SU-DHL-6 (cell line): Measurements from ENCODE around the gene TRIM24.

ENCODE experiments used
- H2AFZ ChIP-seq: fragments of 200-600 bp; sonication (generic); 2 replicates; pipeline ENCODE4 v1.6.1; 2014; ENCODE audit warnings: low read depth, mild to moderate bottlenecking, moderate library complexity, mixed read lengths, antibody characterized with exemption, low read length; ENCODE audit not compliant: severe bottlenecking
- H3F3A ChIP-seq: fragments of 200-600 bp; shearing (Covaris generic); 2 replicates; pipeline ENCODE4 v1.6.0; 2016; ENCODE audit warnings: antibody characterized with exemption, mild to moderate bottlenecking; ENCODE audit not compliant: insufficient read depth
- H3K27ac ChIP-seq: fragments of 200-600 bp; sonication (generic); 2 replicates; pipeline ENCODE4 v1.5.1; 2016; ENCODE audit warnings: low read depth, mild to moderate bottlenecking, low read length, moderate library complexity, mixed read lengths
- H3K27me3 ChIP-seq: fragments of 200-600 bp; sonication (generic), shearing (Covaris generic); 2 replicates; pipeline ENCODE4 v1.6.0; 2014; ENCODE audit warnings: mild to moderate bottlenecking, low read length
- H3K36me3 ChIP-seq: fragments of 200-600 bp; sonication (generic); 2 replicates; pipeline ENCODE4 v1.6.1; 2014; ENCODE audit warnings: mild to moderate bottlenecking, low read length, mixed read lengths
- H3K4me2 ChIP-seq: fragments of 300-600, 200-600 bp; shearing (Covaris generic), sonication (generic); 2 replicates; pipeline ENCODE4 v1.6.0; 2014; ENCODE audit warnings: low read length, low read depth, mild to moderate bottlenecking; ENCODE audit not compliant: poor library complexity, severe bottlenecking
- H3K4me3 ChIP-seq: fragments of 200-600 bp; sonication (generic); 2 replicates; pipeline ENCODE4 v1.5.1; 2014; ENCODE audit warnings: antibody characterized with exemption, low read length, mild to moderate bottlenecking, mixed read lengths; ENCODE audit not compliant: insufficient read depth, poor library complexity, severe bottlenecking
- H3K79me2 ChIP-seq: fragments of 200-600 bp; sonication (generic); 2 replicates; pipeline ENCODE4 v1.6.1; 2014; ENCODE audit warnings: mild to moderate bottlenecking, low read length, moderate library complexity; ENCODE audit not compliant: insufficient read depth
- H3K9ac ChIP-seq: fragments of 200-600 bp; sonication (generic); 2 replicates; pipeline ENCODE4 v1.7.0; 2014; ENCODE audit warnings: mild to moderate bottlenecking, low read length
- H3K9me2 ChIP-seq: fragments of 200-600 bp; sonication (generic); replicated peaks from 2 replicates; pipeline ENCODE4 v1.6.1; 2014; ENCODE audit warnings: low read length; ENCODE audit not compliant: insufficient read depth
- H3K9me3 ChIP-seq: fragments of 200-600 bp; sonication (generic); 2 replicates; pipeline ENCODE4 v1.6.1; 2014; ENCODE audit warnings: low read length, mixed read lengths; ENCODE audit not compliant: insufficient read depth
- H4K20me1 ChIP-seq: fragments of 200-600 bp; sonication (generic); 2 replicates; pipeline ENCODE4 v1.6.1; 2014; ENCODE audit warnings: low read depth, mild to moderate bottlenecking, antibody characterized with exemption, low read length, moderate library complexity, mixed read lengths
- EZH2phosphoT487 ChIP-seq: fragments of 200-600 bp; sonication (generic), shearing (Covaris generic); conservative IDR thresholded peaks from 2 replicates; pipeline ENCODE4 v1.6.1; 2018; ENCODE audit warnings: mild to moderate bottlenecking, antibody characterized with exemption, low read length, moderate library complexity, mixed read lengths
- TF ChIP-seq, protein P1 (sequence below): fragments of 200-600 bp; sonication (generic); IDR thresholded peaks from one replicate; pipeline ENCODE4 v1.5.1; 2017; ENCODE audit warnings: antibody characterized with exemption, mild to moderate bottlenecking, low read length, moderate library complexity; ENCODE audit not compliant: insufficient read depth, poor library complexity, severe bottlenecking

TRIM24 gene

DNA sequence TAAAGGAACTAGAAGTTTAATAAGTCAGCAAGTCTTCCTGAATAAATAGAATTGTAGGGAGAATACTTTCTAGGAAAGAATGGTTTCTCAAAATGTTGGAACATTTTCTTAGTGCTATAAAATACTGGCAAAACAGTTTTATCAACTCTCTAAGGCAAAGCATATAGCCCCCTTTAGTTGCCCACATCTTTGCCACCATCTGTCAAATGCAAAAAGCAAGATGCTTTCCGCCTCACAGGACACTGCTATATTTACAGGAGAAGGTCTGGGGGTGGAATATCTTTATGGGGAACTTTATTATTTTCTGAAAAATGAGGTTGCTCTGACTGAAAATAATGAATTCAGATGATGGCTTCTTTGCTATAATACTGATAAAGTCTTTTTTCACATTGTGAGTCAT is 162.8 kb downstream of the TRIM24 start:
- Histone ChIP-seq H3F3A (no peaks in the 10 kb centered on the region), H4K20me1 (no peaks in the 10 kb centered on the region), H3K4me3 (no peak overlapping the region), H3K79me2 (no peaks in the 10 kb centered on the region), H3K27ac (no peak overlapping the region), H3K9me2 (no peaks in the 10 kb centered on the region), H3K9me3 (no peaks in the 10 kb centered on the region), H3K36me3 (no peaks in the 10 kb centered on the region), H3K4me2 (no peak overlapping the region), H2AFZ (no peak overlapping the region), H3K9ac (no peak overlapping the region), H3K27me3 (no peaks in the 10 kb centered on the region)
- TF ChIP-seq EZH2phosphoT487: no peak
- TF ChIP-seq, protein P1, sequence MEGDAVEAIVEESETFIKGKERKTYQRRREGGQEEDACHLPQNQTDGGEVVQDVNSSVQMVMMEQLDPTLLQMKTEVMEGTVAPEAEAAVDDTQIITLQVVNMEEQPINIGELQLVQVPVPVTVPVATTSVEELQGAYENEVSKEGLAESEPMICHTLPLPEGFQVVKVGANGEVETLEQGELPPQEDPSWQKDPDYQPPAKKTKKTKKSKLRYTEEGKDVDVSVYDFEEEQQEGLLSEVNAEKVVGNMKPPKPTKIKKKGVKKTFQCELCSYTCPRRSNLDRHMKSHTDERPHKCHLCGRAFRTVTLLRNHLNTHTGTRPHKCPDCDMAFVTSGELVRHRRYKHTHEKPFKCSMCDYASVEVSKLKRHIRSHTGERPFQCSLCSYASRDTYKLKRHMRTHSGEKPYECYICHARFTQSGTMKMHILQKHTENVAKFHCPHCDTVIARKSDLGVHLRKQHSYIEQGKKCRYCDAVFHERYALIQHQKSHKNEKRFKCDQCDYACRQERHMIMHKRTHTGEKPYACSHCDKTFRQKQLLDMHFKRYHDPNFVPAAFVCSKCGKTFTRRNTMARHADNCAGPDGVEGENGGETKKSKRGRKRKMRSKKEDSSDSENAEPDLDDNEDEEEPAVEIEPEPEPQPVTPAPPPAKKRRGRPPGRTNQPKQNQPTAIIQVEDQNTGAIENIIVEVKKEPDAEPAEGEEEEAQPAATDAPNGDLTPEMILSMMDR: no peak

- H3K27ac ChIP-seq: no peak overlapping the region
- no peak overlapping the region for H3K9ac ChIP-seq
- H3K36me3 ChIP-seq: no peaks in the 10 kb centered on the region
- H3K79me2 ChIP-seq: no peaks in the 10 kb centered on the region
- no peak overlapping the region for H2AFZ ChIP-seq
- no peaks in the 10 kb centered on the region for H3K27me3 ChIP-seq
- no peaks in the 10 kb centered on the region for H4K20me1 ChIP-seq
- no peaks in the 10 kb centered on the region for H3F3A ChIP-seq
- H3K4me3 ChIP-seq: no peak overlapping the region
- no peaks in the 10 kb centered on the region for H3K9me3 ChIP-seq
- no peak overlapping the region for H3K4me2 ChIP-seq
- TF ChIP-seq EZH2phosphoT487: no peak
- TF ChIP-seq, protein P1: no peak
- no peaks in the 10 kb centered on the region for H3K9me2 ChIP-seq
Measured at GRCh38 chr7:138625084-138625848, 165.2 kb downstream of the TRIM24 start.

GRCh38 chr7:138625849-138626230 is 165.8 kb downstream of the TRIM24 start:
- no peaks in the 10 kb centered on the region for H3K9me2 ChIP-seq
- H3K9me3 ChIP-seq: no peaks in the 10 kb centered on the region
- no peaks in the 10 kb centered on the region for H3K27me3 ChIP-seq
- H3K9ac ChIP-seq: no peak overlapping the region
- no peaks in the 10 kb centered on the region for H3K79me2 ChIP-seq
- H3F3A ChIP-seq: no peaks in the 10 kb centered on the region
- H3K27ac ChIP-seq: no peak overlapping the region
- no peaks in the 10 kb centered on the region for H3K36me3 ChIP-seq
- TF ChIP-seq, protein P1: no peak
- no peak for TF ChIP-seq EZH2phosphoT487
- H2AFZ ChIP-seq: no peak overlapping the region
- no peaks in the 10 kb centered on the region for H4K20me1 ChIP-seq
- H3K4me3 ChIP-seq: no peak overlapping the region
- no peak overlapping the region for H3K4me2 ChIP-seq
